Right lobe of liver (tissue), 4 donors: ENCODE data around the gene PDK1.

Experiments
- CTCF ChIP-seq, 4 donors: fragments of 200-600 bp in 3 of 4; fragments of 450-650 bp in 1 of 4; IDR thresholded peaks; one replicate each; pipeline versions ENCODE4 v1.5.1 to v1.8.0; 2016 to 2022; ENCODE audit warnings: antibody characterized with exemption in 4 of 4, mild to moderate bottlenecking in 2 of 4
- POLR2A ChIP-seq: fragments of 450-650 bp; IDR thresholded peaks from one replicate; pipeline ENCODE4 v1.6.1; 2017; ENCODE audit warnings: antibody characterized with exemption, mild to moderate bottlenecking
- donor health status: DM: no; HTN: no; CAD: no.
- donor health status: DM: no; HTN: no; CAD: no.
- donor health status: DM: no; HTN: yes; CAD: no.

GRCh38 chr2:172550419-172550818, 5.5 kb upstream of the PDK1 start:
- no peak for TF ChIP-seq POLR2A
- no peak for TF ChIP-seq CTCF (IDR thresholded peaks at IDR 0.05)
